HepG2 (cell line): ENCODE measurements around the gene EPHA10. TPM values are rescaled to one million over a fixed set of nuclear protein-coding genes. Genes with fewer than 3 reads are reported as not detected.
A peak's percentile ranks its signal among the peaks of the same experiment; 100 is the strongest.

Source experiments
- ARID2 ChIP-seq: sonication (generic); formaldehyde crosslinking; IDR thresholded peaks from 2 replicates; pipeline ENCODE4 v1.8.1; 2022; ENCODE audit warnings: mild to moderate bottlenecking, missing genetic modification reagents, borderline replicate concordance
- BCL3 ChIP-seq: sonication (generic); formaldehyde crosslinking; IDR thresholded peaks from 2 replicates; pipeline ENCODE4 v1.5.1; 2020; ENCODE audit warnings: mild to moderate bottlenecking, missing genetic modification reagents, moderate library complexity
- HNF1B ChIP-seq: sonication (generic); formaldehyde crosslinking; IDR thresholded peaks from 2 replicates; pipeline ENCODE4 v1.5.1; 2020; ENCODE audit warnings: mild to moderate bottlenecking, moderate library complexity, missing genetic modification reagents
- IKZF5 ChIP-seq: IDR thresholded peaks from 2 replicates; pipeline ENCODE4 v1.6.1; 2018; ENCODE audit warnings: missing genetic modification reagents, mild to moderate bottlenecking, missing compliant biosample characterization
- NFYB ChIP-seq: sonication (generic); formaldehyde crosslinking; IDR thresholded peaks from 2 replicates; pipeline ENCODE4 v1.4.0; 2020; ENCODE audit warnings: missing genetic modification reagents
- POLR2AphosphoS2 ChIP-seq: IDR thresholded peaks from 2 replicates; pipeline ENCODE4 v1.6.1; 2011; ENCODE audit warnings: low read depth, low read length, improper control_type of control experiment
- RAD51 ChIP-seq: fragments of 450-650 bp; IDR thresholded peaks from 2 replicates; pipeline ENCODE4 v1.6.1; 2016; ENCODE audit warnings: borderline replicate concordance
- RFX3 ChIP-seq: IDR thresholded peaks from 2 replicates; pipeline ENCODE4 v1.6.1; 2016; ENCODE audit warnings: missing biosample characterization, missing genetic modification reagents
- TBL1XR1 ChIP-seq: fragments of 150-350 bp; IDR thresholded peaks from 2 replicates; pipeline ENCODE4 v1.6.1; 2014; ENCODE audit warnings: borderline replicate concordance, low read length; ENCODE audit not compliant: partially characterized antibody
- TBX3 ChIP-seq: fragments of 450-650 bp; IDR thresholded peaks from 2 replicates; pipeline ENCODE4 v1.6.1; 2017; ENCODE audit warnings: antibody characterized with exemption, mild to moderate bottlenecking, inconsistent platforms, borderline replicate concordance
- TCF7 ChIP-seq: sonication (generic); IDR thresholded peaks from 2 replicates; pipeline ENCODE4 v1.6.1; 2016; ENCODE audit warnings: antibody characterized with exemption, low read depth
- ZBTB26 ChIP-seq: IDR thresholded peaks from 2 replicates; pipeline ENCODE4 v1.6.1; 2016; ENCODE audit warnings: missing compliant biosample characterization, missing genetic modification reagents, borderline replicate concordance
- ZBTB38 ChIP-seq: sonication (generic); formaldehyde crosslinking; IDR thresholded peaks from 2 replicates; pipeline ENCODE4 v1.5.1; 2020; ENCODE audit warnings: mild to moderate bottlenecking, missing genetic modification reagents
- ZFP36 ChIP-seq: fragments of 150-350 bp; IDR thresholded peaks from 2 replicates; pipeline ENCODE4 v1.6.1; 2018; ENCODE audit warnings: borderline replicate concordance, low read length, low read depth; ENCODE audit not compliant: partially characterized antibody
- ZFP82 ChIP-seq: sonication (generic); formaldehyde crosslinking; IDR thresholded peaks from 2 replicates; pipeline ENCODE4 v1.5.1; 2020; ENCODE audit warnings: mild to moderate bottlenecking, missing genetic modification reagents, borderline replicate concordance
- ZNF280B ChIP-seq: sonication (generic); formaldehyde crosslinking; IDR thresholded peaks from 2 replicates; pipeline ENCODE4 v1.5.0; 2020; ENCODE audit warnings: missing genetic modification reagents, mild to moderate bottlenecking, borderline replicate concordance
- ZNF343 ChIP-seq: sonication (generic); formaldehyde crosslinking; IDR thresholded peaks from 2 replicates; pipeline ENCODE4 v1.4.0; 2020; ENCODE audit warnings: mild to moderate bottlenecking, missing genetic modification reagents
- ZNF768 ChIP-seq: sonication (generic); formaldehyde crosslinking; IDR thresholded peaks from 2 replicates; pipeline ENCODE4 v1.4.0; 2020; ENCODE audit warnings: missing genetic modification reagents
- ZSCAN5A ChIP-seq: sonication (generic); formaldehyde crosslinking; IDR thresholded peaks from 2 replicates; pipeline ENCODE4 v1.8.0; 2022; ENCODE audit warnings: mild to moderate bottlenecking, missing genetic modification reagents, borderline replicate concordance
- polyA plus RNA-seq, 8 experiments: library from polyadenylated mRNA; depleted of rRNA in 3 of 8; stranded (reverse) in 7 of 8; unstranded in 1 of 8; fragments of >200 nt; fragmentation: Illumina TruSeq in 4 of 8; extraction: Trizol in 4 of 8; gene quantifications; 2 replicates each; pipeline versions ENCODE4 v1.2.1 to v1.2.3, GENCODE V29; 2011 to 2016; ENCODE audit warnings: low read depth in 4 of 8, missing spikeins in 1 of 8, mixed read lengths in 1 of 8; ENCODE audit not compliant: insufficient read depth in 1 of 8
- total RNA-seq, 5 experiments: library from RNA; depleted of rRNA; stranded (reverse); fragments of >200 nt; fragmentation: Illumina TruSeq; extraction: Trizol; gene quantifications; 2 replicates each; pipeline ENCODE4 v1.2.3, GENCODE V29; 2016; ENCODE audit warnings: low read depth in 1 of 5

EPHA10 gene
- total and polyA plus RNA-seq, 2 of the 13 experiments (the other 11 are each of a cell fraction or from before 2014, with no cell fraction given) = 0.11 to 0.58 TPM

- TF ChIP-seq HNF1B (CRISPR knock-in tag) (peak; percentile 65; the same call in 1 of the 2 replicates), ARID2 (CRISPR knock-in tag) (no peak), TBL1XR1 (peak; percentile 65), IKZF5 (CRISPR knock-in tag) (0 out of 2 replicates have a peak, but pooled peaks have one; percentile 11), ZNF280B (no peak; the same call in 1 of the 2 replicates), ZBTB26 (CRISPR knock-in tag) (no peak), ZFP82 (no peak), ZSCAN5A (no peak), ZFP36 (no peak), ZNF768 (CRISPR knock-in tag) (peak; percentile 28; the same call in 1 of the 2 replicates), NFYB (peak; percentile 92), TCF7 (no peak), RAD51 (no peak), POLR2AphosphoS2 (no peak), ZNF343 (CRISPR knock-in tag) (no peak), BCL3 (CRISPR knock-in tag) (no peak), TBX3 (no peak), RFX3 (CRISPR knock-in tag) (no peak), ZBTB38 (CRISPR knock-in tag) (no peak; the same call in 1 of the 2 replicates)
Measured at GRCh38 chr1:37692078-37692833, 72.7 kb downstream of the EPHA10 start, which contains the start of gene CDCA8 (continued).
